K562 (cell line): ENCODE data around the gene PHKG2. TPM values are rescaled to one million over a fixed set of nuclear protein-coding genes. Genes with fewer than 3 reads are reported as not detected.
A peak's percentile ranks its signal among the peaks of the same experiment; 100 is the strongest.

Source experiments
- ASH1L ChIP-seq: fragments of 450-650 bp; IDR thresholded peaks from 2 replicates; pipeline ENCODE4 v1.6.1; 2018; ENCODE audit warnings: borderline replicate concordance, mild to moderate bottlenecking, low read depth; ENCODE audit not compliant: partially characterized antibody
- CBFA2T3 ChIP-seq: fragments of 450-650 bp; IDR thresholded peaks from 2 replicates; pipeline ENCODE4 v1.6.1; 2017
- ETV6 ChIP-seq, 3 experiments: fragments of 150-350 bp in 1 of 3; sonication (generic) in 1 of 3; formaldehyde crosslinking in 1 of 3; IDR thresholded peaks; 2 replicates each; pipeline versions ENCODE4 v1.6.1 to v1.8.0; 2014 to 2022; ENCODE audit warnings: borderline replicate concordance in 2 of 3, low read depth in 2 of 3, antibody characterized with exemption in 1 of 3, low read length in 1 of 3, mild to moderate bottlenecking in 1 of 3, missing genetic modification reagents in 1 of 3
- HSF4 ChIP-seq: fragments of 250-450 bp; sonication (Bioruptor Pico); IDR thresholded peaks from 2 replicates; pipeline ENCODE4 v2.1.2; 2022; ENCODE audit warnings: mild to moderate bottlenecking, moderate library complexity, borderline replicate concordance
- KHSRP ChIP-seq: fragments of 450-650 bp; IDR thresholded peaks from 2 replicates; pipeline ENCODE4 v1.6.1; 2017
- KLF6 ChIP-seq: fragments of 250-450 bp; sonication (Bioruptor Pico); IDR thresholded peaks from 2 replicates; pipeline ENCODE4 v1.4.0; 2020; ENCODE audit warnings: mild to moderate bottlenecking, moderate library complexity, borderline replicate concordance
- MBD2 ChIP-seq: sonication (generic); IDR thresholded peaks from 2 replicates; pipeline ENCODE4 v1.6.1; 2016; ENCODE audit warnings: low read depth, borderline replicate concordance
- SAP30 ChIP-seq: fragments of 200-600 bp; sonication (generic); IDR thresholded peaks from 2 replicates; pipeline ENCODE4 v1.6.1; 2012; ENCODE audit warnings: borderline replicate concordance, low read depth, mild to moderate bottlenecking, moderate library complexity, low read length, control low read depth, inconsistent platforms; ENCODE audit not compliant: insufficient read depth, poor library complexity, severe bottlenecking
- SOX6 ChIP-seq: fragments of 450-650 bp; IDR thresholded peaks from 2 replicates; pipeline ENCODE4 v1.6.1; 2014; ENCODE audit warnings: mild to moderate bottlenecking
- ZNF134 ChIP-seq: fragments of 250-450 bp; sonication (Bioruptor Pico); conservative IDR thresholded peaks from 2 replicates; pipeline ENCODE4 v1.4.0; 2020
- ZNF444 ChIP-seq: fragments of 250-450 bp; sonication (Bioruptor Pico); IDR thresholded peaks from 2 replicates; pipeline ENCODE4 v1.4.0; 2020; ENCODE audit warnings: mild to moderate bottlenecking, moderate library complexity
- ZSCAN29 ChIP-seq: fragments of 450-650 bp; IDR thresholded peaks from 2 replicates; pipeline ENCODE4 v1.6.1; 2017
- polyA plus RNA-seq, 8 experiments: library from polyadenylated mRNA; depleted of rRNA in 4 of 8; stranded (reverse) in 5 of 8; unstranded in 3 of 8; fragments of >200 nt; fragmentation: Nextera tagmentation in 2 of 8; fragmentation: Illumina TruSeq in 1 of 8; extraction: Ambion mirVana in 2 of 8; extraction: Trizol in 1 of 8; gene quantifications; 2 replicates each; pipeline versions ENCODE4 v1.2.1 to v1.2.3, GENCODE V29; 2011 to 2014; ENCODE audit warnings: inconsistent platforms in 1 of 8, missing spikeins in 1 of 8
- total RNA-seq, 7 experiments: library from RNA; depleted of rRNA in 6 of 7; stranded (reverse); fragments of >200 nt in 6 of 7; fragmentation: Illumina TruSeq in 2 of 7; extraction: Trizol in 2 of 7; gene quantifications; 2 replicates each; pipeline versions ENCODE4 v1.2.1 to v1.2.3, GENCODE V29; 2011 to 2021; ENCODE audit warnings: low replicate concordance in 1 of 7
- TF ChIP-seq, protein P1 (sequence below): IDR thresholded peaks from 2 replicates; pipeline ENCODE4 v1.6.1; 2014; ENCODE audit warnings: antibody characterized with exemption
- TF ChIP-seq, protein P2 (sequence below), 3 experiments: fragments of 200-800 bp in 1 of 3; fragments of 250-450 bp in 1 of 3; fragments of 450-650 bp in 1 of 3; sonication (Bioruptor Pico) in 1 of 3; sonication (Bioruptor generic) in 1 of 3; formaldehyde crosslinking in 1 of 3; IDR thresholded peaks; 2 replicates each; pipeline versions ENCODE4 v1.6.1 to v1.8.0; 2016 to 2022; ENCODE audit warnings: mild to moderate bottlenecking in 2 of 3, missing genetic modification characterization in 2 of 3, missing compliant biosample characterization in 1 of 3, moderate library complexity in 1 of 3
- TF ChIP-seq, protein P3 (sequence below): sonication (generic); formaldehyde crosslinking; IDR thresholded peaks from 2 replicates; pipeline ENCODE4 v1.8.1; 2022; ENCODE audit warnings: missing genetic modification reagents
- TF ChIP-seq, protein P4 (sequence below): fragments of 450-650 bp; IDR thresholded peaks from 2 replicates; pipeline ENCODE4 v1.6.1; 2018; ENCODE audit not compliant: partially characterized antibody

Gene PHKG2
- total and polyA plus RNA-seq, 9 of the 15 experiments (the other 6 are each of a cell fraction or from before 2014, with no cell fraction given): 5.8 to 54.2 (median 30.7) TPM

DNA sequence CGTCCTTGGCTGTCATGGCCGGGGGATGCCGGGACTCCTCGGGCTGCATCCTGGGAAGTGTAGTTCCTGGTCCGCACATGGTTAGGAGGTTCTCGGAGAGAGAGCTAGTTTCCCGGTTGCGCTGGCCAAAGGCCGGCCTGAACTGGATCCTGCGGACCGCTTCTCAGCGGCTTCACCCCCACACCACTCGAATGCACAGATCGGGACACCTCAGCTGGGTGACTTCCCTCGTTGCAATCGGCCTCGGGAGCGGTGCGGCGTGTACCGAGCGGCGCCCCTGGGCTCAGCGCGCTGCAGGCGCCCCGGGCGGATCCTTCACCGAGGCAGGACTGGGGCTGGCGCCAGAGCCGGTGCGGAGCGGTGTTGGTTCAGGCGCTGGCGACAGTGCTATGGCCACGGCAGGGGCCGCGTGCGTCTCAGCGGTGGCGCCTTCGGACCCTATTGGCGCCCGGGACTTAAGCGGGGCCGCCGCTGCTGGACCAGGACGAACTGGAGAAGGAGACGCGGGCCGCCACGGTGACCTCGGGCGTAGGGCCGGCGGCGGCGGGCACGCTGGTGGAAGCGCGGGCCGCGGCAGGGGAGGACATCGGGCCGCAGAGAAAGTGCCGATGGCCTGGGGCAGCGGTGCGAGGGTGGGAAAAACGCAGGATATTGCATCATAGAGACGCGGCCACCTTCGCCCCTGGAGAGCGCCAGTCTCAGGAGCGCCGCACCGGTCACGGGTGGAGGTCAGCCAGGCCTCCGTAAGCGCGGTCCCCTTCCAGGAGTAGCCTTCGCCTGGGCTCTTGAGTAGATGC lies 27.4 kb downstream of the PHKG2 start (continued):
- TF ChIP-seq, protein P1, sequence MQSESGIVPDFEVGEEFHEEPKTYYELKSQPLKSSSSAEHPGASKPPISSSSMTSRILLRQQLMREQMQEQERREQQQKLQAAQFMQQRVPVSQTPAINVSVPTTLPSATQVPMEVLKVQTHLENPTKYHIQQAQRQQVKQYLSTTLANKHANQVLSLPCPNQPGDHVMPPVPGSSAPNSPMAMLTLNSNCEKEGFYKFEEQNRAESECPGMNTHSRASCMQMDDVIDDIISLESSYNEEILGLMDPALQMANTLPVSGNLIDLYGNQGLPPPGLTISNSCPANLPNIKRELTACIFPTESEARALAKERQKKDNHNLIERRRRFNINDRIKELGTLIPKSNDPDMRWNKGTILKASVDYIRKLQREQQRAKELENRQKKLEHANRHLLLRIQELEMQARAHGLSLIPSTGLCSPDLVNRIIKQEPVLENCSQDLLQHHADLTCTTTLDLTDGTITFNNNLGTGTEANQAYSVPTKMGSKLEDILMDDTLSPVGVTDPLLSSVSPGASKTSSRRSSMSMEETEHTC: peak; percentile 32; the same call in 1 of the 2 replicates
- TF ChIP-seq KHSRP: no peak
- TF ChIP-seq HSF4 (CRISPR knock-in tag): no peak
- TF ChIP-seq, protein P2, sequence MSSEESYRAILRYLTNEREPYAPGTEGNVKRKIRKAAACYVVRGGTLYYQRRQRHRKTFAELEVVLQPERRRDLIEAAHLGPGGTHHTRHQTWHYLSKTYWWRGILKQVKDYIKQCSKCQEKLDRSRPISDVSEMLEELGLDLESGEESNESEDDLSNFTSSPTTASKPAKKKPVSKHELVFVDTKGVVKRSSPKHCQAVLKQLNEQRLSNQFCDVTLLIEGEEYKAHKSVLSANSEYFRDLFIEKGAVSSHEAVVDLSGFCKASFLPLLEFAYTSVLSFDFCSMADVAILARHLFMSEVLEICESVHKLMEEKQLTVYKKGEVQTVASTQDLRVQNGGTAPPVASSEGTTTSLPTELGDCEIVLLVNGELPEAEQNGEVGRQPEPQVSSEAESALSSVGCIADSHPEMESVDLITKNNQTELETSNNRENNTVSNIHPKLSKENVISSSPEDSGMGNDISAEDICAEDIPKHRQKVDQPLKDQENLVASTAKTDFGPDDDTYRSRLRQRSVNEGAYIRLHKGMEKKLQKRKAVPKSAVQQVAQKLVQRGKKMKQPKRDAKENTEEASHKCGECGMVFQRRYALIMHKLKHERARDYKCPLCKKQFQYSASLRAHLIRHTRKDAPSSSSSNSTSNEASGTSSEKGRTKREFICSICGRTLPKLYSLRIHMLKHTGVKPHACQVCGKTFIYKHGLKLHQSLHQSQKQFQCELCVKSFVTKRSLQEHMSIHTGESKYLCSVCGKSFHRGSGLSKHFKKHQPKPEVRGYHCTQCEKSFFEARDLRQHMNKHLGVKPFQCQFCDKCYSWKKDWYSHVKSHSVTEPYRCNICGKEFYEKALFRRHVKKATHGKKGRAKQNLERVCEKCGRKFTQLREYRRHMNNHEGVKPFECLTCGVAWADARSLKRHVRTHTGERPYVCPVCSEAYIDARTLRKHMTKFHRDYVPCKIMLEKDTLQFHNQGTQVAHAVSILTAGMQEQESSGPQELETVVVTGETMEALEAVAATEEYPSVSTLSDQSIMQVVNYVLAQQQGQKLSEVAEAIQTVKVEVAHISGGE (CRISPR knock-in tag; IDR thresholded peaks at IDR 0.05): peak in 2 of 3 experiments; percentile 24 to 89; a peak in 3 of 6 replicates
- TF ChIP-seq ZNF134 (CRISPR knock-in tag): no peak
- TF ChIP-seq ZNF444 (CRISPR knock-in tag): 0 out of 2 replicates have a peak, but pooled peaks have one; percentile 20
- no peak for TF ChIP-seq ASH1L
- no peak for TF ChIP-seq ETV6 (IDR thresholded peaks at IDR 0.05; ENCODE audit: borderline replicate concordance in 1 of 2, low read depth in 2 of 2, low read length in 1 of 2)
- no peak for TF ChIP-seq ETV6 (CRISPR knock-in tag; IDR thresholded peaks at IDR 0.05; ENCODE audit: borderline replicate concordance)
- TF ChIP-seq KLF6 (CRISPR knock-in tag): 0 out of 2 replicates have a peak, but pooled peaks have one; percentile 24
- peak; percentile 83 for TF ChIP-seq SAP30
- peak; percentile 69; the same call in 1 of the 2 replicates for TF ChIP-seq MBD2
- 0 out of 2 replicates have a peak, but pooled peaks have one; percentile 2 for TF ChIP-seq CBFA2T3
- TF ChIP-seq, protein P3, sequence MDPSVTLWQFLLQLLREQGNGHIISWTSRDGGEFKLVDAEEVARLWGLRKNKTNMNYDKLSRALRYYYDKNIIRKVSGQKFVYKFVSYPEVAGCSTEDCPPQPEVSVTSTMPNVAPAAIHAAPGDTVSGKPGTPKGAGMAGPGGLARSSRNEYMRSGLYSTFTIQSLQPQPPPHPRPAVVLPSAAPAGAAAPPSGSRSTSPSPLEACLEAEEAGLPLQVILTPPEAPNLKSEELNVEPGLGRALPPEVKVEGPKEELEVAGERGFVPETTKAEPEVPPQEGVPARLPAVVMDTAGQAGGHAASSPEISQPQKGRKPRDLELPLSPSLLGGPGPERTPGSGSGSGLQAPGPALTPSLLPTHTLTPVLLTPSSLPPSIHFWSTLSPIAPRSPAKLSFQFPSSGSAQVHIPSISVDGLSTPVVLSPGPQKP: no peak
- no peak for TF ChIP-seq ZSCAN29
- TF ChIP-seq, protein P4, sequence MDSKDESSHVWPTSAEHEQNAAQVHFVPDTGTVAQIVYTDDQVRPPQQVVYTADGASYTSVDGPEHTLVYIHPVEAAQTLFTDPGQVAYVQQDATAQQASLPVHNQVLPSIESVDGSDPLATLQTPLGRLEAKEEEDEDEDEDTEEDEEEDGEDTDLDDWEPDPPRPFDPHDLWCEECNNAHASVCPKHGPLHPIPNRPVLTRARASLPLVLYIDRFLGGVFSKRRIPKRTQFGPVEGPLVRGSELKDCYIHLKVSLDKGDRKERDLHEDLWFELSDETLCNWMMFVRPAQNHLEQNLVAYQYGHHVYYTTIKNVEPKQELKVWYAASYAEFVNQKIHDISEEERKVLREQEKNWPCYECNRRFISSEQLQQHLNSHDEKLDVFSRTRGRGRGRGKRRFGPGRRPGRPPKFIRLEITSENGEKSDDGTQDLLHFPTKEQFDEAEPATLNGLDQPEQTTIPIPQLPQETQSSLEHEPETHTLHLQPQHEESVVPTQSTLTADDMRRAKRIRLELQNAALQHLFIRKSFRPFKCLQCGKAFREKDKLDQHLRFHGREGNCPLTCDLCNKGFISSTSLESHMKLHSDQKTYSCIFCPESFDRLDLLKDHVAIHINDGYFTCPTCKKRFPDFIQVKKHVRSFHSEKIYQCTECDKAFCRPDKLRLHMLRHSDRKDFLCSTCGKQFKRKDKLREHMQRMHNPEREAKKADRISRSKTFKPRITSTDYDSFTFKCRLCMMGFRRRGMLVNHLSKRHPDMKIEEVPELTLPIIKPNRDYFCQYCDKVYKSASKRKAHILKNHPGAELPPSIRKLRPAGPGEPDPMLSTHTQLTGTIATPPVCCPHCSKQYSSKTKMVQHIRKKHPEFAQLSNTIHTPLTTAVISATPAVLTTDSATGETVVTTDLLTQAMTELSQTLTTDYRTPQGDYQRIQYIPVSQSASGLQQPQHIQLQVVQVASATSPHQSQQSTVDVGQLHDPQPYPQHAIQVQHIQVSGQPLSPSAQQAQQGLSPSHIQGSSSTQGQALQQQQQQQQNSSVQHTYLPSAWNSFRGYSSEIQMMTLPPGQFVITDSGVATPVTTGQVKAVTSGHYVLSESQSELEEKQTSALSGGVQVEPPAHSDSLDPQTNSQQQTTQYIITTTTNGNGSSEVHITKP: no peak
- no peak; the same call in 1 of the 2 replicates for TF ChIP-seq SOX6
